Iris pigment epithelial cell (primary cell): ENCODE results near the gene NHERF1.

Source experiments
- DNase-seq: peaks from one replicate; pipeline ENCODE4 v3.0.0-alpha.2; 2011; ENCODE audit warnings: low read depth

Gene NHERF1

GRCh38 chr17:74748529-74749278 is at the start of gene NHERF1:
Gene NHERF1 (plus strand): TSS chr17:74748628. CDS start chr17:74748847, 219 bp downstream.
- peak; percentile 93 for DNase-seq

GRCh38 chr17:74699236-74699635 is 49.2 kb upstream of the NHERF1 start:
- no peak for DNase-seq

GRCh38 chr17:74702116-74702871 is 46.1 kb upstream of the NHERF1 start:
- no peak for DNase-seq

GRCh38 chr17:74703311-74703710 is 45.1 kb upstream of the NHERF1 start:
- DNase-seq = no peak

- DNase-seq = no peak
These were observed 43.9 kb upstream of the NHERF1 start for GRCh38 chr17:74704544-74704943.

- no peak for DNase-seq
These were observed 37.2 kb upstream of the NHERF1 start for GRCh38 chr17:74711058-74711824.

- no peak for DNase-seq
These were observed 36.1 kb upstream of the NHERF1 start for GRCh38 chr17:74712301-74712700.

GRCh38 chr17:74712756-74713155 is 35.7 kb upstream of the NHERF1 start, which contains the start of gene CD300LF:
Gene CD300LF (minus strand): TSS chr17:74712923. CDS start chr17:74712866, 57 bp downstream.
- no peak for DNase-seq

GRCh38 chr17:74713171-74713755 is 35.2 kb upstream of the NHERF1 start:
- DNase-seq = no peak

GRCh38 chr17:74715144-74715543 is 33.3 kb upstream of the NHERF1 start:
- DNase-seq = peak; percentile 22

- DNase-seq = no peak
These were observed 27.9 kb upstream of the NHERF1 start for GRCh38 chr17:74720506-74720905.

GRCh38 chr17:74722782-74723181 is 25.6 kb upstream of the NHERF1 start:
- DNase-seq = no peak

- no peak for DNase-seq
These were observed 24.5 kb upstream of the NHERF1 start for GRCh38 chr17:74723891-74724290.

- DNase-seq = no peak
These were observed 23.3 kb upstream of the NHERF1 start for GRCh38 chr17:74725111-74725510.

- no peak for DNase-seq
These were observed 20.3 kb upstream of the NHERF1 start for GRCh38 chr17:74728033-74728701.

GRCh38 chr17:74728702-74729075 is 19.7 kb upstream of the NHERF1 start:
- no peak for DNase-seq

GRCh38 chr17:74729368-74729767 is 19.1 kb upstream of the NHERF1 start:
- DNase-seq = no peak

- no peak for DNase-seq
These were observed 18.6 kb upstream of the NHERF1 start for GRCh38 chr17:74729866-74730265.

- DNase-seq = no peak
These were observed 17.7 kb upstream of the NHERF1 start for GRCh38 chr17:74730491-74731346.

GRCh38 chr17:74731347-74731605 is 17.2 kb upstream of the NHERF1 start:
- DNase-seq = no peak
